ENCODE data around the gene LDHD. TPM values are rescaled to one million over a fixed set of nuclear protein-coding genes. Genes with fewer than 3 reads are reported as not detected.

The LDHD gene
- total and polyA plus RNA-seq, 10 of the 15 experiments (the other 5 are each of a cell fraction or from before 2014, with no cell fraction given), result 0.10 to 0.12 TPM; not detected in 8

DNA sequence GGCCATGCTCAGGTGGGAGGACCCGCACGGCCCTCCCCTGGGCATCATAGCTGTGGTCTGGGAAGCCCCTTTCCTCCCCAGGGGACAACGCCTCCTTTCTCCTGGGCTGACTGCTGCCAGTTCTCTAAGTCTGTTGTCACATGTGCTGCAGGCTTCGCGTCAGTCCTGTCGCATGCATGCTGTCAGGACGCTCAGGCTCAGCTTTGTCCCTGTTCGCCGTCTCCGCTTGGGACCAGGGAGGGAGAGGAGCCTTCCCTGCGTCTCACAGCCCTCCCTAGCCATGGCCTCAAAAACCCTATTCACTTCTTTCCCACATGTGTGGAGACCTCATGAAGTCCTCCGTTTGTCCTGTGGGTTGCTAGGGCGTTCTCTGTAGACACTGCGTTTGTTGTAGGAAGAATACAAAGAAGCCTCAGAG lies 21.4 kb downstream of the LDHD start (continued):
- TF ChIP-seq, protein P1, sequence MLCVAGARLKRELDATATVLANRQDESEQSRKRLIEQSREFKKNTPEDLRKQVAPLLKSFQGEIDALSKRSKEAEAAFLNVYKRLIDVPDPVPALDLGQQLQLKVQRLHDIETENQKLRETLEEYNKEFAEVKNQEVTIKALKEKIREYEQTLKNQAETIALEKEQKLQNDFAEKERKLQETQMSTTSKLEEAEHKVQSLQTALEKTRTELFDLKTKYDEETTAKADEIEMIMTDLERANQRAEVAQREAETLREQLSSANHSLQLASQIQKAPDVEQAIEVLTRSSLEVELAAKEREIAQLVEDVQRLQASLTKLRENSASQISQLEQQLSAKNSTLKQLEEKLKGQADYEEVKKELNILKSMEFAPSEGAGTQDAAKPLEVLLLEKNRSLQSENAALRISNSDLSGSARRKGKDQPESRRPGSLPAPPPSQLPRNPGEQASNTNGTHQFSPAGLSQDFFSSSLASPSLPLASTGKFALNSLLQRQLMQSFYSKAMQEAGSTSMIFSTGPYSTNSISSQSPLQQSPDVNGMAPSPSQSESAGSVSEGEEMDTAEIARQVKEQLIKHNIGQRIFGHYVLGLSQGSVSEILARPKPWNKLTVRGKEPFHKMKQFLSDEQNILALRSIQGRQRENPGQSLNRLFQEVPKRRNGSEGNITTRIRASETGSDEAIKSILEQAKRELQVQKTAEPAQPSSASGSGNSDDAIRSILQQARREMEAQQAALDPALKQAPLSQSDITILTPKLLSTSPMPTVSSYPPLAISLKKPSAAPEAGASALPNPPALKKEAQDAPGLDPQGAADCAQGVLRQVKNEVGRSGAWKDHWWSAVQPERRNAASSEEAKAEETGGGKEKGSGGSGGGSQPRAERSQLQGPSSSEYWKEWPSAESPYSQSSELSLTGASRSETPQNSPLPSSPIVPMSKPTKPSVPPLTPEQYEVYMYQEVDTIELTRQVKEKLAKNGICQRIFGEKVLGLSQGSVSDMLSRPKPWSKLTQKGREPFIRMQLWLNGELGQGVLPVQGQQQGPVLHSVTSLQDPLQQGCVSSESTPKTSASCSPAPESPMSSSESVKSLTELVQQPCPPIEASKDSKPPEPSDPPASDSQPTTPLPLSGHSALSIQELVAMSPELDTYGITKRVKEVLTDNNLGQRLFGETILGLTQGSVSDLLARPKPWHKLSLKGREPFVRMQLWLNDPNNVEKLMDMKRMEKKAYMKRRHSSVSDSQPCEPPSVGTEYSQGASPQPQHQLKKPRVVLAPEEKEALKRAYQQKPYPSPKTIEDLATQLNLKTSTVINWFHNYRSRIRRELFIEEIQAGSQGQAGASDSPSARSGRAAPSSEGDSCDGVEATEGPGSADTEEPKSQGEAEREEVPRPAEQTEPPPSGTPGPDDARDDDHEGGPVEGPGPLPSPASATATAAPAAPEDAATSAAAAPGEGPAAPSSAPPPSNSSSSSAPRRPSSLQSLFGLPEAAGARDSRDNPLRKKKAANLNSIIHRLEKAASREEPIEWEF (IDR thresholded peaks at IDR 0.05; ENCODE audit: insufficient replicate concordance, low read depth, low read length), result no peak
- TF ChIP-seq FOXK2 (IDR thresholded peaks at IDR 0.05) (no peak), MEF2B (IDR thresholded peaks at IDR 0.05; ENCODE audit: partially characterized antibody, poor library complexity, severe bottlenecking) (peak; percentile 82), BRCA1 (IDR thresholded peaks at IDR 0.05; ENCODE audit: low read depth, low read length) (no peak), HDAC6 (IDR thresholded peaks at IDR 0.05; ENCODE audit: unreplicated experiment) (no peak), KDM1A (IDR thresholded peaks at IDR 0.05; ENCODE audit: borderline replicate concordance) (no peak), EZH2 (IDR thresholded peaks at IDR 0.05; ENCODE audit: borderline replicate concordance, control insufficient read depth, low read depth, low read length) (no peak), HCFC1 (IDR thresholded peaks at IDR 0.05; ENCODE audit: low read length) (no peak)
- TF ChIP-seq, protein P2, sequence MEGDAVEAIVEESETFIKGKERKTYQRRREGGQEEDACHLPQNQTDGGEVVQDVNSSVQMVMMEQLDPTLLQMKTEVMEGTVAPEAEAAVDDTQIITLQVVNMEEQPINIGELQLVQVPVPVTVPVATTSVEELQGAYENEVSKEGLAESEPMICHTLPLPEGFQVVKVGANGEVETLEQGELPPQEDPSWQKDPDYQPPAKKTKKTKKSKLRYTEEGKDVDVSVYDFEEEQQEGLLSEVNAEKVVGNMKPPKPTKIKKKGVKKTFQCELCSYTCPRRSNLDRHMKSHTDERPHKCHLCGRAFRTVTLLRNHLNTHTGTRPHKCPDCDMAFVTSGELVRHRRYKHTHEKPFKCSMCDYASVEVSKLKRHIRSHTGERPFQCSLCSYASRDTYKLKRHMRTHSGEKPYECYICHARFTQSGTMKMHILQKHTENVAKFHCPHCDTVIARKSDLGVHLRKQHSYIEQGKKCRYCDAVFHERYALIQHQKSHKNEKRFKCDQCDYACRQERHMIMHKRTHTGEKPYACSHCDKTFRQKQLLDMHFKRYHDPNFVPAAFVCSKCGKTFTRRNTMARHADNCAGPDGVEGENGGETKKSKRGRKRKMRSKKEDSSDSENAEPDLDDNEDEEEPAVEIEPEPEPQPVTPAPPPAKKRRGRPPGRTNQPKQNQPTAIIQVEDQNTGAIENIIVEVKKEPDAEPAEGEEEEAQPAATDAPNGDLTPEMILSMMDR (IDR thresholded peaks at IDR 0.05 in 2 of 3, conservative IDR thresholded peaks at IDR 0.05 in 1 of 3; ENCODE audit: control insufficient read depth in 2 of 3, extremely low read depth in 1 of 3, insufficient read depth in 1 of 3, low read depth in 3 of 3, low read length in 3 of 3), result 0 out of 6 replicates have a peak, but pooled peaks of 1 of the 3 experiments have one; percentile 17
- TF ChIP-seq, protein P3, sequence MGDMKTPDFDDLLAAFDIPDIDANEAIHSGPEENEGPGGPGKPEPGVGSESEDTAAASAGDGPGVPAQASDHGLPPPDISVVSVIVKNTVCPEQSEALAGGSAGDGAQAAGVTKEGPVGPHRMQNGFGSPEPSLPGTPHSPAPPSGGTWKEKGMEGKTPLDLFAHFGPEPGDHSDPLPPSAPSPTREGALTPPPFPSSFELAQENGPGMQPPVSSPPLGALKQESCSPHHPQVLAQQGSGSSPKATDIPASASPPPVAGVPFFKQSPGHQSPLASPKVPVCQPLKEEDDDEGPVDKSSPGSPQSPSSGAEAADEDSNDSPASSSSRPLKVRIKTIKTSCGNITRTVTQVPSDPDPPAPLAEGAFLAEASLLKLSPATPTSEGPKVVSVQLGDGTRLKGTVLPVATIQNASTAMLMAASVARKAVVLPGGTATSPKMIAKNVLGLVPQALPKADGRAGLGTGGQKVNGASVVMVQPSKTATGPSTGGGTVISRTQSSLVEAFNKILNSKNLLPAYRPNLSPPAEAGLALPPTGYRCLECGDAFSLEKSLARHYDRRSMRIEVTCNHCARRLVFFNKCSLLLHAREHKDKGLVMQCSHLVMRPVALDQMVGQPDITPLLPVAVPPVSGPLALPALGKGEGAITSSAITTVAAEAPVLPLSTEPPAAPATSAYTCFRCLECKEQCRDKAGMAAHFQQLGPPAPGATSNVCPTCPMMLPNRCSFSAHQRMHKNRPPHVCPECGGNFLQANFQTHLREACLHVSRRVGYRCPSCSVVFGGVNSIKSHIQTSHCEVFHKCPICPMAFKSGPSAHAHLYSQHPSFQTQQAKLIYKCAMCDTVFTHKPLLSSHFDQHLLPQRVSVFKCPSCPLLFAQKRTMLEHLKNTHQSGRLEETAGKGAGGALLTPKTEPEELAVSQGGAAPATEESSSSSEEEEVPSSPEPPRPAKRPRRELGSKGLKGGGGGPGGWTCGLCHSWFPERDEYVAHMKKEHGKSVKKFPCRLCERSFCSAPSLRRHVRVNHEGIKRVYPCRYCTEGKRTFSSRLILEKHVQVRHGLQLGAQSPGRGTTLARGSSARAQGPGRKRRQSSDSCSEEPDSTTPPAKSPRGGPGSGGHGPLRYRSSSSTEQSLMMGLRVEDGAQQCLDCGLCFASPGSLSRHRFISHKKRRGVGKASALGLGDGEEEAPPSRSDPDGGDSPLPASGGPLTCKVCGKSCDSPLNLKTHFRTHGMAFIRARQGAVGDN (IDR thresholded peaks at IDR 0.05), result 0 out of 2 replicates have a peak, but pooled peaks have one; percentile 41
